ENCODE data around the gene HDLBP.

GRCh38 chr2:241198381-241199279, 116.8 kb downstream of the HDLBP start:
- TF ChIP-seq, protein P1, sequence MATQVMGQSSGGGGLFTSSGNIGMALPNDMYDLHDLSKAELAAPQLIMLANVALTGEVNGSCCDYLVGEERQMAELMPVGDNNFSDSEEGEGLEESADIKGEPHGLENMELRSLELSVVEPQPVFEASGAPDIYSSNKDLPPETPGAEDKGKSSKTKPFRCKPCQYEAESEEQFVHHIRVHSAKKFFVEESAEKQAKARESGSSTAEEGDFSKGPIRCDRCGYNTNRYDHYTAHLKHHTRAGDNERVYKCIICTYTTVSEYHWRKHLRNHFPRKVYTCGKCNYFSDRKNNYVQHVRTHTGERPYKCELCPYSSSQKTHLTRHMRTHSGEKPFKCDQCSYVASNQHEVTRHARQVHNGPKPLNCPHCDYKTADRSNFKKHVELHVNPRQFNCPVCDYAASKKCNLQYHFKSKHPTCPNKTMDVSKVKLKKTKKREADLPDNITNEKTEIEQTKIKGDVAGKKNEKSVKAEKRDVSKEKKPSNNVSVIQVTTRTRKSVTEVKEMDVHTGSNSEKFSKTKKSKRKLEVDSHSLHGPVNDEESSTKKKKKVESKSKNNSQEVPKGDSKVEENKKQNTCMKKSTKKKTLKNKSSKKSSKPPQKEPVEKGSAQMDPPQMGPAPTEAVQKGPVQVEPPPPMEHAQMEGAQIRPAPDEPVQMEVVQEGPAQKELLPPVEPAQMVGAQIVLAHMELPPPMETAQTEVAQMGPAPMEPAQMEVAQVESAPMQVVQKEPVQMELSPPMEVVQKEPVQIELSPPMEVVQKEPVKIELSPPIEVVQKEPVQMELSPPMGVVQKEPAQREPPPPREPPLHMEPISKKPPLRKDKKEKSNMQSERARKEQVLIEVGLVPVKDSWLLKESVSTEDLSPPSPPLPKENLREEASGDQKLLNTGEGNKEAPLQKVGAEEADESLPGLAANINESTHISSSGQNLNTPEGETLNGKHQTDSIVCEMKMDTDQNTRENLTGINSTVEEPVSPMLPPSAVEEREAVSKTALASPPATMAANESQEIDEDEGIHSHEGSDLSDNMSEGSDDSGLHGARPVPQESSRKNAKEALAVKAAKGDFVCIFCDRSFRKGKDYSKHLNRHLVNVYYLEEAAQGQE (IDR thresholded peaks at IDR 0.05; ENCODE audit: unreplicated experiment): no peak
- TF ChIP-seq CTCF (conservative IDR thresholded peaks at IDR 0.05; ENCODE audit: low read depth in 2 of 2) (no peak), ZNF462 (CRISPR knock-in tag; IDR thresholded peaks at IDR 0.05) (no peak), EZH2phosphoT487 (IDR thresholded peaks at IDR 0.05; ENCODE audit: unreplicated experiment) (no peak), EZH2 (IDR thresholded peaks at IDR 0.05; ENCODE audit: low read depth, unreplicated experiment) (no peak)
